ENCODE measurements around the gene CPEB2. TPM values are rescaled to one million over a fixed set of nuclear protein-coding genes. Genes with fewer than 3 reads are reported as not detected.

Gene CPEB2
- total and polyA plus RNA-seq, 2 of the 8 experiments (the other 6 are each of a cell fraction or from before 2014, with no cell fraction given) = 0.39 to 1.9 TPM

GRCh38 chr4:15035159-15035558, 32.9 kb downstream of the CPEB2 start:
- Histone ChIP-seq H3K4me1 (replicated peaks in 1 of 4; ENCODE audit: control insufficient read depth in 3 of 4, insufficient read depth in 4 of 4, low read length in 3 of 4) (no peaks in the 10 kb centered on the region), H3K4me3 (ENCODE audit: extremely low read depth in 1 of 4, insufficient read depth in 2 of 4, low read depth in 3 of 4, low read length in 4 of 4) (no peak overlapping the region), H2BK15ac (ENCODE audit: low read length) (no peak overlapping the region), H3K14ac (ENCODE audit: insufficient read length) (no peak overlapping the region), H3K4ac (replicated peaks; ENCODE audit: insufficient read length, low read depth, low read length) (no peak overlapping the region), H3K18ac (ENCODE audit: extremely low read depth, low read length) (no peak overlapping the region), H3K79me1 (ENCODE audit: low read depth, low read length) (no peaks in the 10 kb centered on the region), H3K9me3 (ENCODE audit: insufficient read depth in 2 of 2, low read depth in 1 of 2, low read length in 1 of 2) (peaks cover 0 to 4% of the 10 kb centered on the region in 2 experiments; a peak in 2 of 4 replicates), H2AK5ac (ENCODE audit: low read depth, low read length) (no peak overlapping the region), H2AFZ (ENCODE audit: low read length) (no peak overlapping the region), H2BK120ac (replicated peaks; ENCODE audit: low read depth, low read length) (no peak overlapping the region), H3K23me2 (ENCODE audit: low read depth, low read length) (no peaks in the 10 kb centered on the region), H2BK5ac (ENCODE audit: low read depth, low read length) (no peak overlapping the region), H2BK20ac (ENCODE audit: low read length) (no peak overlapping the region), H3K23ac (ENCODE audit: insufficient read length) (no peak overlapping the region), H3K27ac (ENCODE audit: low read depth, low read length) (no peak overlapping the region), H3K27me3 (replicated peaks in 1 of 4; ENCODE audit: control insufficient read depth in 3 of 4, extremely low read depth in 1 of 4, insufficient read depth in 3 of 4, low read length in 3 of 4) (no peaks in the 10 kb centered on the region), H4K91ac (replicated peaks; ENCODE audit: insufficient read length, low read length) (no peak overlapping the region), H3K36me3 (ENCODE audit: control insufficient read depth in 2 of 4, insufficient read depth in 4 of 4, low read length in 3 of 4) (peaks cover 0 to 3% (median 0%) of the 10 kb centered on the region in 4 experiments; a peak in 2 of 8 replicates), H4K5ac (ENCODE audit: insufficient read length, low read depth, low read length) (no peak overlapping the region), H3K56ac (replicated peaks; ENCODE audit: insufficient read length, low read depth, low read length) (no peak overlapping the region), H3K79me2 (ENCODE audit: control insufficient read depth in 1 of 2, insufficient read depth in 2 of 2, low read length in 2 of 2) (no peaks in the 10 kb centered on the region), H4K20me1 (replicated peaks in 1 of 2; ENCODE audit: control insufficient read depth in 1 of 2, insufficient read depth in 2 of 2, low read length in 2 of 2) (no peaks in the 10 kb centered on the region), H4K8ac (ENCODE audit: extremely low read depth, insufficient read depth, low read length) (no peak overlapping the region), H3K4me2 (ENCODE audit: insufficient read depth in 1 of 2, low read depth in 2 of 2, low read length in 2 of 2) (no peak overlapping the region), H3K9ac (replicated peaks in 1 of 4; ENCODE audit: extremely low read depth in 1 of 4, low read depth in 3 of 4, low read length in 3 of 4) (no peak overlapping the region), H2BK12ac (ENCODE audit: low read depth, low read length) (no peak overlapping the region)
- FAIRE-seq = no peak
- ChIA-PET POLR2A (ENCODE audit: partially characterized antibody) (no interaction called here), CTCF (ENCODE audit: partially characterized antibody) (interaction anchor here (0.6 to 1.1 kb wide), 3 partner anchors 76 to 928 kb away, joined by 3 read pairs; no protein-coding TSS in a partner anchor)
- DNase-seq (ENCODE audit: low read depth in 1 of 2, low spot score in 2 of 2) = no peak
- no peak for TF ChIP-seq HDAC2 (IDR thresholded peaks at IDR 0.05; ENCODE audit: borderline replicate concordance in 1 of 2, low read depth in 2 of 2, low read length in 2 of 2)
- TF ChIP-seq POLR2A (IDR thresholded peaks at IDR 0.05; ENCODE audit: control extremely low read depth in 1 of 2, low read depth in 2 of 2, low read length in 2 of 2) = no peak
- TF ChIP-seq JUND (IDR thresholded peaks at IDR 0.05; ENCODE audit: low read length) = no peak
- TF ChIP-seq EP300 (IDR thresholded peaks at IDR 0.05; ENCODE audit: borderline replicate concordance in 1 of 2, low read depth in 2 of 2, low read length in 2 of 2) = no peak
- TF ChIP-seq CTCF (IDR thresholded peaks at IDR 0.05; ENCODE audit: control extremely low read depth in 1 of 3, insufficient read depth in 1 of 3, low read depth in 1 of 3, low read length in 3 of 3) = no peak
- TF ChIP-seq ATF2 (IDR thresholded peaks at IDR 0.05; ENCODE audit: low read length) = no peak
- no peak for TF ChIP-seq JUN (IDR thresholded peaks at IDR 0.05; ENCODE audit: low read depth, low read length)
- TF ChIP-seq PHF8 (conservative IDR thresholded peaks at IDR 0.05; ENCODE audit: low read depth, low read length) = no peak
- no peak for TF ChIP-seq TAF7 (optimal IDR thresholded peaks at IDR 0.05; ENCODE audit: borderline replicate concordance, low read depth, low read length)
- no peak for TF ChIP-seq RNF2 (IDR thresholded peaks at IDR 0.05; ENCODE audit: borderline replicate concordance, low read depth, low read length, missing control alignments, poor library complexity, severe bottlenecking)

All from H1 (cell line).